ENCODE results near the gene MECR.

- TF ChIP-seq POLR2A (IDR thresholded peaks at IDR 0.05) (peak; percentile 70 to 98), CTCF (IDR thresholded peaks at IDR 0.05) (peak; percentile 62 to 87 (median 75))
These were observed 49.1 kb downstream of the MECR start, which contains the start of gene SRSF4 for GRCh38 chr1:29181413-29182225.

Data from uterus (tissue), 2 donors.